OCI-LY3 (cell line): ENCODE data around the gene TMEM212.
"Not testable (repeated sequence)": the region's sequence is repeated elsewhere in the genome, so short reads cannot be mapped to it uniquely, and the experiment has no call there.

Experiments used
- H2AFZ ChIP-seq: fragments of 200-600, 300-600 bp; shearing (Covaris generic); 2 replicates; pipeline ENCODE4 v1.6.0; 2014; ENCODE audit warnings: antibody characterized with exemption, low read depth, low read length
- H3K27ac ChIP-seq: fragments of 200-600, 300-600 bp; sonication (generic); 2 replicates; pipeline ENCODE4 v1.5.1; 2014; ENCODE audit warnings: mild to moderate bottlenecking, low read length, moderate library complexity, mixed read lengths
- H3K27me3 ChIP-seq: fragments of 200-600, 300-600 bp; sonication (generic); 2 replicates; pipeline ENCODE4 v1.6.1; 2014; ENCODE audit warnings: low read depth, low read length, mixed read lengths
- H3K36me3 ChIP-seq: fragments of 200-600, 300-600 bp; sonication (generic); replicated peaks from 2 replicates; pipeline ENCODE3; 2014; ENCODE audit warnings: low read depth, low read length, mixed read lengths
- H3K4me1 ChIP-seq: fragments of 300-600, 200-600 bp; sonication (generic); 2 replicates; pipeline ENCODE4 v1.6.1; 2014; ENCODE audit warnings: low read length, mixed read lengths
- H3K4me2 ChIP-seq: fragments of 200-600, 300-600 bp; sonication (generic); 2 replicates; pipeline ENCODE4 v1.6.1; 2014; ENCODE audit warnings: low read length, mixed read lengths
- H3K4me3 ChIP-seq: fragments of 300-600, 200-600 bp; sonication (generic); 2 replicates; pipeline ENCODE4 v1.5.1; 2014; ENCODE audit warnings: antibody characterized with exemption, mild to moderate bottlenecking, low read length, moderate library complexity
- H3K79me2 ChIP-seq: fragments of 300-600, 200-600 bp; shearing (Covaris generic); 2 replicates; pipeline ENCODE4 v1.6.1; 2014; ENCODE audit warnings: mild to moderate bottlenecking, low read length, mixed read lengths
- H3K9ac ChIP-seq: fragments of 300-600, 200-600 bp; shearing (Covaris generic); 2 replicates; pipeline ENCODE4 v1.6.0; 2014; ENCODE audit warnings: mild to moderate bottlenecking, low read length, moderate library complexity
- H3K9me3 ChIP-seq: fragments of 200-600, 300-600 bp; shearing (Covaris generic); 2 replicates; pipeline ENCODE4 v1.6.1; 2014; ENCODE audit warnings: low read length, mixed read lengths; ENCODE audit not compliant: insufficient read depth
- H4K20me1 ChIP-seq: fragments of 200-600, 300-600 bp; sonication (generic); 2 replicates; pipeline ENCODE4 v1.6.1; 2016; ENCODE audit warnings: low read length, mixed read lengths; ENCODE audit not compliant: insufficient read depth
- EZH2phosphoT487 ChIP-seq: fragments of 200-600 bp; shearing (Covaris generic); IDR thresholded peaks from 2 replicates; pipeline ENCODE4 v1.6.1; 2018; ENCODE audit warnings: antibody characterized with exemption, mixed run types, low read depth
- TF ChIP-seq, protein P1 (sequence below): fragments of 200-600, 300-600 bp; sonication (generic); IDR thresholded peaks from 2 replicates; pipeline ENCODE4 v1.5.1; 2014; ENCODE audit warnings: antibody characterized with exemption, low read length, low read depth

The TMEM212 gene

DNA sequence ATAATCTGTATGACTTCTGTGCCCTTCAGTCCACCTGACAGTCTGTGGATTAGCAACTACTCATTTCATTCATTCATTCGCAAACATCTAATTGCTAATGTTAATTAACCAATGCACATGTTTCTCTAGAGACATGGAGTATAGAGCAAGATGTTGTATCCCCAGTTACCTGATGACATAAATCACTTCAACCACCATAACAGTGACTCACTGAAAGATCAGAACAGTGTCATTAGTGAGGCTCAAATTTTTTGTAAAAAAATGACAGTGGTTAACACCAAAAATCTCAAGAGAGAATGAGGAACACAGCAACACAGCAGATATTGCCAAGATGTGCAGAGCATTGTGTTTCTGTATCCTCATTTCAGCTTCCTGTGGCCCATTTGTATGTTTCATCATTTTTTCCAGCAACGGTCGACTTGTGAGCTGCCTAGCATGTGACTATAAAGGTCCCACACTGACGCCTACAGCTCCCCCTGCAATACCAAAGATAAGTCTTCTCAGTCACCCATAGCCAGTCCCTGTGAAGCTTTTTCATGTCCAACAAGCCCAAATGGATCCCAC, 29.2 kb upstream of the TMEM212 start:
- no peaks in the 10 kb centered on the region for H3K9me3 ChIP-seq
- no peak overlapping the region for H3K9ac ChIP-seq
- no peaks in the 10 kb centered on the region for H3K27me3 ChIP-seq
- no peak overlapping the region for H2AFZ ChIP-seq
- TF ChIP-seq, protein P1, sequence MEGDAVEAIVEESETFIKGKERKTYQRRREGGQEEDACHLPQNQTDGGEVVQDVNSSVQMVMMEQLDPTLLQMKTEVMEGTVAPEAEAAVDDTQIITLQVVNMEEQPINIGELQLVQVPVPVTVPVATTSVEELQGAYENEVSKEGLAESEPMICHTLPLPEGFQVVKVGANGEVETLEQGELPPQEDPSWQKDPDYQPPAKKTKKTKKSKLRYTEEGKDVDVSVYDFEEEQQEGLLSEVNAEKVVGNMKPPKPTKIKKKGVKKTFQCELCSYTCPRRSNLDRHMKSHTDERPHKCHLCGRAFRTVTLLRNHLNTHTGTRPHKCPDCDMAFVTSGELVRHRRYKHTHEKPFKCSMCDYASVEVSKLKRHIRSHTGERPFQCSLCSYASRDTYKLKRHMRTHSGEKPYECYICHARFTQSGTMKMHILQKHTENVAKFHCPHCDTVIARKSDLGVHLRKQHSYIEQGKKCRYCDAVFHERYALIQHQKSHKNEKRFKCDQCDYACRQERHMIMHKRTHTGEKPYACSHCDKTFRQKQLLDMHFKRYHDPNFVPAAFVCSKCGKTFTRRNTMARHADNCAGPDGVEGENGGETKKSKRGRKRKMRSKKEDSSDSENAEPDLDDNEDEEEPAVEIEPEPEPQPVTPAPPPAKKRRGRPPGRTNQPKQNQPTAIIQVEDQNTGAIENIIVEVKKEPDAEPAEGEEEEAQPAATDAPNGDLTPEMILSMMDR: no peak
- no peak for TF ChIP-seq EZH2phosphoT487
- H3K79me2 ChIP-seq: no peaks in the 10 kb centered on the region
- no peak overlapping the region for H3K27ac ChIP-seq
- no peaks in the 10 kb centered on the region for H3K36me3 ChIP-seq
- no peaks in the 10 kb centered on the region for H4K20me1 ChIP-seq
- no peak overlapping the region for H3K4me2 ChIP-seq
- no peak overlapping the region for H3K4me3 ChIP-seq
- H3K4me1 ChIP-seq: no peaks in the 10 kb centered on the region

DNA sequence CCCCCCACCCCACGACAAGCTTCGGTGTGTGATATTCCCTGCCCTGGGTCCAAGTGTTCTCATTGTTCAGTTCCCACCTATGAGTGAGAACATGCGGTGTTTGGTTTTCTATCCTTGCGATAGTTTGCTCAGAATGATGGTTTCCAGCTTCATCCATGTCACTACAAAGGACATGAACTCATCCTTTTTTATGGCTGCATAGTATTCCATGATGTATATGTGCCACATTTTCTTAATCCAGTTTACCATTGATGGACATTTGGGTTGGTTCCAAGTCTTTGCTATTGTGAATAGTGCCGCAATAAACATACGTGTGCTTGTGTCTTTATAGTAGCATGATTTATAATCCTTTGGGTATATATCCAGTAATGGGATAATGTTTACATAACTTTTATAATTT, 28.5 kb upstream of the TMEM212 start:
- not testable (repeated sequence) for H3K4me1 ChIP-seq, H3K9me3 ChIP-seq, H3K27me3 ChIP-seq, H2AFZ ChIP-seq, H3K4me3 ChIP-seq, H3K79me2 ChIP-seq, H4K20me1 ChIP-seq, H3K27ac ChIP-seq, H3K4me2 ChIP-seq, H3K36me3 ChIP-seq, H3K9ac ChIP-seq

DNA sequence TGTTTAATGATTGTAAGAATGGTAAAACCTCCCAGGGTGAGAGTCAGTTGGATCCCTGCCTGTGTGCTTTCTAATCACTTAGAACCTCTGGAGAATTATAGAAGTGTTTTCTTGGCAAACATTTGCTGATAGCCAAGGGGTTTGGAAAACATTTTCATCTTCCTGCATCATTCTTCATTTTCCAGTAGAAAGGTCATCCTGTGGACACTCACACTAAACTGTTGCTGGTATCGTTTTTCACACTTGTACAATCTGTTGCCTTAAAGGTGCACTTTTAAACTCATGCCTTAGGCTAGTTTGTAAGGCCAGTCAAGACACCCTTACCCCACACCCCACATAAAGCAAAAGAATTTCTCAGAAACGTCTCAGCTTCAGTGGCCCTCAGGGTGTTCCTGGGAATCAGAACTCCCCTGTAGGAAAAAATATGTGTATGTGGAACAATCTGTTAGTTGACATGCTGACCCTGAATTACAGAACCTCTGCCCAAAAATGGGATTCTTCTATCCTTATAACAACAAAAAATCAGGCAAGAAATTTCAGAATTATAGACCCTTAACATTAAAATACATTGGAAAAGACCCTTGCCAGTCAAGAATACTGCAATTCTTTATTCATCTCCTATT, 27.1 kb upstream of the TMEM212 start:
- Histone ChIP-seq H3K9me3 (no peaks in the 10 kb centered on the region), H4K20me1 (no peaks in the 10 kb centered on the region), H3K9ac (no peak overlapping the region), H3K27ac (no peak overlapping the region), H2AFZ (no peak overlapping the region), H3K79me2 (no peaks in the 10 kb centered on the region), H3K27me3 (no peaks in the 10 kb centered on the region), H3K4me3 (no peak overlapping the region), H3K36me3 (no peaks in the 10 kb centered on the region), H3K4me2 (no peak overlapping the region), H3K4me1 (no peaks in the 10 kb centered on the region)
- no peak for TF ChIP-seq EZH2phosphoT487
- TF ChIP-seq, protein P1: no peak

DNA sequence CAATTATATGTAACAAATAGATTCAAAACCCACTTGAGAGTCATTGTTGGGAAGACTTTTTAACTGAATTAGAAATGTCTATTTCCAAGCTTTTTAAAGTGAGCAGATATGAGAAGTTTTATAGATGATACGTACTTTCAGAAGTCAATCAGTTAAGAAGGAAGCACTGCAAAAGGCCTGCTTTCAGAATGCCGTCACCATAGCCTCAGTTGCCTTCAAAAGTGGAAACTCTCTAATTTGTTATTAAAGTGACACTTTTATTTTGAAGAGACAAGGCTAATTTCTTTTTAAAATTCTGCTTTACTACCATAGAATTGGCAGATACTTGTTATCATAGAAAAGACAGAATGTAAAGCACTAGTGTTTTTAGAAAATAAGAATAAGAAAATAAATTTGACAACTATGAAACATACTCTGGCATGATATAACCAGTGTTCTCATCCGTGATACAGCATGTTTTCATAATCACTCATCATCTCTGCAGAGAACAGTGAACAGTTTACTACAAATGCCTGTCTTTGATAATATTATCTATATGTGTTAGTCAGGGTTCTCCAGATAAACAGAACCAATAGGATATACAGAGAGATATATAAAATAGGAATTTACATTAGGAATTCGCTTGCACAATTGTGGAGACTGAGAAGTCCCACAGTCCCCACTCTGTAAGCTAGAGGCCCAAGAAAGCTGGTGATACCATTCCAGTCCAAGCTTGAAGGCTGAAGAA, 25.9 kb upstream of the TMEM212 start:
- Histone ChIP-seq H3K4me3 (no peak overlapping the region), H3K27me3 (0 out of 2 replicates have a peak, but pooled peaks cover 5% of the 10 kb centered on the region), H3K79me2 (no peaks in the 10 kb centered on the region), H3K4me2 (no peak overlapping the region), H3K27ac (no peak overlapping the region), H3K36me3 (no peaks in the 10 kb centered on the region), H3K9me3 (no peaks in the 10 kb centered on the region), H3K9ac (no peak overlapping the region), H3K4me1 (no peaks in the 10 kb centered on the region), H4K20me1 (no peaks in the 10 kb centered on the region), H2AFZ (no peak overlapping the region)
- TF ChIP-seq, protein P1: no peak
- no peak for TF ChIP-seq EZH2phosphoT487
